ENCODE measurements around the gene IL18BP.

The IL18BP gene

GRCh38 chr11:71992136-71992730 is 6.5 kb upstream of the IL18BP start:
- DNase-seq (ENCODE audit: low read depth, low spot score) = no peak
- CTCF ChIA-PET = interaction anchor here (1.1 to 8.2 kb wide), 3 partner anchors 8 to 16 kb away, joined by 3 to 95 read pairs (median 5); no protein-coding TSS in a partner anchor
- TF ChIP-seq CTCF (IDR thresholded peaks at IDR 0.05; ENCODE audit: insufficient read depth, low read length, missing control alignments) = no peak
- no peak overlapping the region for H3K4me3 ChIP-seq (ENCODE audit: low read depth, low read length)
- POLR2A ChIA-PET = interaction anchor here (0.6 kb wide), 1 partner anchor 102 kb away, joined by 3 read pairs; no protein-coding TSS in a partner anchor

- no peak for DNase-seq (ENCODE audit: low read depth, low spot score)
- POLR2A ChIA-PET = interaction anchor here (0.7 kb wide), 1 partner anchor 117 kb away, joined by 3 read pairs; no protein-coding TSS in a partner anchor
- no peak overlapping the region for H3K4me3 ChIP-seq (ENCODE audit: low read depth, low read length)
- no peak for TF ChIP-seq CTCF (IDR thresholded peaks at IDR 0.05; ENCODE audit: insufficient read depth, low read length, missing control alignments)
- CTCF ChIA-PET = interaction anchor here (0.9 to 4.5 kb wide), 4 partner anchors 17 to 420 kb away, joined by 3 to 25 read pairs (median 4); no protein-coding TSS in a partner anchor
Observed at GRCh38 chr11:71994786-71995185, 3.9 kb upstream of the IL18BP start.

GRCh38 chr11:71995726-71996291 is 2.9 kb upstream of the IL18BP start:
- no peak for DNase-seq (ENCODE audit: low read depth, low spot score)
- no peak overlapping the region for H3K4me3 ChIP-seq (ENCODE audit: low read depth, low read length)
- TF ChIP-seq CTCF (IDR thresholded peaks at IDR 0.05; ENCODE audit: insufficient read depth, low read length, missing control alignments) = no peak
- CTCF ChIA-PET = interaction anchor here (1.0 to 4.5 kb wide), 3 partner anchors 18 to 435 kb away, joined by 3 to 25 read pairs (median 3); no protein-coding TSS in a partner anchor
- POLR2A ChIA-PET = no interaction called here

- ChIA-PET CTCF (interaction anchor here (4.5 kb wide), 1 partner anchor 19 kb away, joined by 25 read pairs; no protein-coding TSS in a partner anchor), POLR2A (interaction anchor here (1.0 kb wide), 1 partner anchor 13 kb away, joined by 3 read pairs; no protein-coding TSS in a partner anchor)
- no peak for TF ChIP-seq CTCF (IDR thresholded peaks at IDR 0.05; ENCODE audit: insufficient read depth, low read length, missing control alignments)
- no peak overlapping the region for H3K4me3 ChIP-seq (ENCODE audit: low read depth, low read length)
- no peak for DNase-seq (ENCODE audit: low read depth, low spot score)
Observed at GRCh38 chr11:71996517-71996916, 2.2 kb upstream of the IL18BP start.

GRCh38 chr11:71996946-71997345 is 1.8 kb upstream of the IL18BP start:
- DNase-seq (ENCODE audit: low read depth, low spot score) = no peak
- TF ChIP-seq CTCF (IDR thresholded peaks at IDR 0.05; ENCODE audit: insufficient read depth, low read length, missing control alignments) = no peak
- H3K4me3 ChIP-seq (ENCODE audit: low read depth, low read length) = no peak overlapping the region
- CTCF ChIA-PET = interaction anchor here (4.5 kb wide), 1 partner anchor 19 kb away, joined by 25 read pairs; no protein-coding TSS in a partner anchor
- POLR2A ChIA-PET = interaction anchor here (1.0 kb wide), 1 partner anchor 12 kb away, joined by 3 read pairs; no protein-coding TSS in a partner anchor

GRCh38 chr11:71997594-71997993 is 1.1 kb upstream of the IL18BP start:
- no peak for TF ChIP-seq CTCF (IDR thresholded peaks at IDR 0.05; ENCODE audit: insufficient read depth, low read length, missing control alignments)
- ChIA-PET POLR2A (interaction anchor here (1.0 kb wide), 1 partner anchor 12 kb away, joined by 3 read pairs; no protein-coding TSS in a partner anchor), CTCF (interaction anchor here (1.1 to 4.5 kb wide), 3 partner anchors 15 to 28 kb away, joined by 5 to 25 read pairs (median 6); no protein-coding TSS in a partner anchor)
- H3K4me3 ChIP-seq (ENCODE audit: low read depth, low read length) = no peak overlapping the region
- no peak for DNase-seq (ENCODE audit: low read depth, low spot score)

Data from AG04449 (cell line).